C4-2B (cell line): Measurements from ENCODE around the gene NXPH2.

Experiments
- ZFX ChIP-seq: fragments of 450-650 bp; IDR thresholded peaks from 2 replicates; pipeline ENCODE4 v1.6.1; 2017
- TF ChIP-seq, protein P1 (sequence below): fragments of 450-650 bp; conservative IDR thresholded peaks from 2 replicates; pipeline ENCODE4 v1.5.1; 2017; ENCODE audit warnings: mild to moderate bottlenecking

GRCh38 chr2:138652378-138652777 is 127.8 kb downstream of the NXPH2 start:
- TF ChIP-seq, protein P1, sequence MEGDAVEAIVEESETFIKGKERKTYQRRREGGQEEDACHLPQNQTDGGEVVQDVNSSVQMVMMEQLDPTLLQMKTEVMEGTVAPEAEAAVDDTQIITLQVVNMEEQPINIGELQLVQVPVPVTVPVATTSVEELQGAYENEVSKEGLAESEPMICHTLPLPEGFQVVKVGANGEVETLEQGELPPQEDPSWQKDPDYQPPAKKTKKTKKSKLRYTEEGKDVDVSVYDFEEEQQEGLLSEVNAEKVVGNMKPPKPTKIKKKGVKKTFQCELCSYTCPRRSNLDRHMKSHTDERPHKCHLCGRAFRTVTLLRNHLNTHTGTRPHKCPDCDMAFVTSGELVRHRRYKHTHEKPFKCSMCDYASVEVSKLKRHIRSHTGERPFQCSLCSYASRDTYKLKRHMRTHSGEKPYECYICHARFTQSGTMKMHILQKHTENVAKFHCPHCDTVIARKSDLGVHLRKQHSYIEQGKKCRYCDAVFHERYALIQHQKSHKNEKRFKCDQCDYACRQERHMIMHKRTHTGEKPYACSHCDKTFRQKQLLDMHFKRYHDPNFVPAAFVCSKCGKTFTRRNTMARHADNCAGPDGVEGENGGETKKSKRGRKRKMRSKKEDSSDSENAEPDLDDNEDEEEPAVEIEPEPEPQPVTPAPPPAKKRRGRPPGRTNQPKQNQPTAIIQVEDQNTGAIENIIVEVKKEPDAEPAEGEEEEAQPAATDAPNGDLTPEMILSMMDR, result no peak
- no peak for TF ChIP-seq ZFX
